HG03354 (cell line): Measurements from ENCODE around the gene LRGUK.
"Not testable (repeated sequence)": the region's sequence is repeated elsewhere in the genome, so short reads cannot be mapped to it uniquely, and the experiment has no call there.

Experiments used
- ATAC-seq: cut with Tn5 transposase; IDR thresholded peaks from one replicate; pipeline ENCODE4 v1.9.1; 2021; ENCODE audit warnings: mild to moderate bottlenecking; ENCODE audit not compliant: unreplicated experiment, poor library complexity, severe bottlenecking

LRGUK gene

GRCh38 chr7:134212576-134213546 lies 85.7 kb downstream of the LRGUK start:
- ATAC-seq = no peak

GRCh38 chr7:134220236-134220635 lies 93.1 kb downstream of the LRGUK start:
- no peak for ATAC-seq

DNA sequence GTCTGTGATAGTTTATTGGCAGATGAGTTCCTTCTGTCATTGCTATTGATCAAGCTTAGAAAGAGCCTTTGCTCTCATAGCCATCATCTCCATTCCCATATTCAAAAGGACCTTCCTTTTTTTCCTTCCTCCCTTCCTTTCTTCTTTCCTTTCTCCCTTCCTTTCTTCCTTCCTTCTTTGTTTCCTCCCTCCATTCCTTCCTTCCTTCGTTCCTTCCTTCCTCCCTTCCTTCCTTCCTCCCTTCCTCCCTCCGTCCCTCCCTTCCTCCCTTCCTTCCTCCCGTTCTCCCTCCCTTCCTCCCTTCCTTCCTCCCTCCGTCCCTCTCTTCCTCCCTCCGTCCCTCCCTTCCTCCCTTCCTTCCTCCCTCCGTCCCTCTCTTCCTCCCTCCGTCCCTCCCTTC lies 104.2 kb downstream of the LRGUK start:
- ATAC-seq = not testable (repeated sequence)

- no peak for ATAC-seq
Observed at GRCh38 chr7:134234216-134234615, 107.1 kb downstream of the LRGUK start.

GRCh38 chr7:134245253-134245652 lies 118.1 kb downstream of the LRGUK start:
- ATAC-seq = peak; percentile 79

- no peak for ATAC-seq
Observed at GRCh38 chr7:134246347-134246746, 119.2 kb downstream of the LRGUK start.

GRCh38 chr7:134246761-134247160 lies 119.6 kb downstream of the LRGUK start:
- ATAC-seq = no peak

GRCh38 chr7:134248196-134248595 lies 121.1 kb downstream of the LRGUK start:
- no peak for ATAC-seq

DNA sequence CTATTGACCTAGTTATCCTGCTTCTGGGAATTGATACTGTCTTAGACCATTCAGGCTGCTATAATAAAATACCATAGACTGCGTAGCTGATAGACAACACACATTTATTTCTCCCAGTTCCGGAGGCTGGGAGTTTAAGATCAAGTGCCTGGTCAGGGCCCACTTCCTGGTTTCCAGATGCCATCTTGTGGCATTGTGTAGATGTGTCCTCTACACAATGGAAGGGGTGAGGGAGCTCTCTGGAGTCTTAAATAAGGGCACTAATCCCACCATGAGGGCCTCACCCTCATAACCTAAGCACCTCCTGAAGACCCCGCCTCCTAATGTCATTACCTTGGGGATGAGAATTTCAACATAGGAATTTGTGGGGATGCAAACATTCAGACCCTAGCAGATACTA lies 127.2 kb downstream of the LRGUK start:
- no peak for ATAC-seq

DNA sequence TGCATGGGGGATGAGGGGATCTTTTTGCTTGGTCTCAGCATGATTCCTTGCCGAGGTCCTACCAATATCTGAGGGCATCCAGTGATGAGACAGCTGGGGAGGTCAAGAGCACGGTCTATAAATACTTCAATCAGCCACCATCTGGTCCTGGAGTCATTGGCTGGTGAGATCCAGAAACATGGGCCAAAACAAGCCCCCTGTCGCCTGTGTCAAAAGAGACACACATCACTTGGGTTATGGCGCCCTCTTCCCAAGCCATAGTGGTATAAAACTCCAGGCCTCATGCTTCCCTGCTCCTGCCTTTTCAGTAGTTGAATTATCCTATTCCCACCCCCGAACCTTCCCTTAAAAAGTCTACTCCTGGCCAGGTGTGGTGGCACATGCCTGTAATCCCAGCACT lies 128.7 kb downstream of the LRGUK start:
- no peak for ATAC-seq

DNA sequence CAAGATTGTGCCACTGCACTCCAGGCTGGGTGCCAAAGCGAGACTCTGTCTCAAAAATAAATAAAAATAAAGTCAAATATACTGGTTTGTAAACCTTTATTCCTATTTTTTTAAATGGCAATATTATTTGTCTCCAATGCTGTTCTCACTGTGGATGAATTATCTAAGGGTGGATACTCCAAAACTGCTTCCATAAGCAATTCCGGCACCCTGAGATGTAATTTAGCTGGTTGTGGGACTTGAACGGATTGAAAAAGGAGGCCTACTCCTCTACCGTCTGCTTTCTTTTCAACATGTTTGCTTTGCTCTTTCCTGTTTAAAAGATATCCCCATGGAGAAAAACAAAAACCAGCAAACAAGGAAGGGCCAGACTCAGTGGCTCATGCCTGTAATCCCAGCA lies 135.2 kb downstream of the LRGUK start:
- no peak for ATAC-seq

DNA sequence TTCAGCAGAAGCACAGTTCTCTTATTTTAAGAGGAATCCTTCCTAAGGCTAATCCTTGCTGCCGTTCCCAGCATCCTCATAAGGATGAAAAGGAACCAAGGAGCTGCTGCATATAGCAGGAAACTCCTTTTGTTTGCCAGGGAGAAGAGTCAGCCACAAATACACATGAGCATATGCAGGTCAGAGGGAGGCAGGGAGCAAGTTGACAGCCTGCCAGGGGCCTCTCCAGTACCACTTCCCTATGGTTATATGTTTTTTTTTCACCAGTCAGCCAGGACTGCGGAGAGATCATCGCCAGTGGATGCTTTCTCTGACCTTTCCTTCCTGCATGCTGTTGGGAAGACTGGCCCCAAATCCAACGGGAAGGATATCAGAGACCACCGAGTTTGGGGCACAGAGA lies 149.8 kb downstream of the LRGUK start:
- no peak for ATAC-seq

DNA sequence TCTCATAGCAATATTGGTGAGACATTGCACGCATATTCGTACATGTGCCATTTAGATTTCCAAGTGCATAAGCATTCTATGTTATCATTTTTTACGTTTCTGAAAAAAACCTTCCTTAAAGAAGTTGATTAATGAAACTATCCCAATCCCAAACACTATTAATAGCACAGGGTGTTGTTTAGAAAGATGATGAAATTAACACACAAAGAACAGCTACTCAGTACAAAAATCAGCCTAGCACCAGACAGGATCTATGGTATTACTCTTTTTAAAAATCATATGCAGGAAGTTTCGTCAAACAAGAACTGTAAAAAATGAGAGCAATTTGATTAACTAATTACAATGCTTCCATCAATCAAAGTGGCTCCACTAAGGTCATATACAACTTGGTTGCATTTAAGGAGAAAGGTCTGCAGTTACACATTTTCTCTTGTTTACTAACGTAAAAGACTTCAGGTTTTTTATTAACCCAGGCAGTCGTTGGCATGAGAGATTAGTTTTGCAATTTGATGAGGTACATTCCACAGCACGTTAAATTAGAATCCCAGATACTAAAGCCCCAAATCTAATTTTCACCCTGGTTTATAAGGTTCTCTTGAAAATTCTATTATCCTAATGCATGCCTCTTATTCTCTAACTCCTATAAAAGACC lies 151.5 kb downstream of the LRGUK start:
- no peak for ATAC-seq

GRCh38 chr7:134279336-134279735 lies 152.2 kb downstream of the LRGUK start:
- no peak for ATAC-seq

GRCh38 chr7:134279898-134280297 lies 152.8 kb downstream of the LRGUK start:
- no peak for ATAC-seq

- ATAC-seq = no peak
Observed at GRCh38 chr7:134280508-134280907, 153.4 kb downstream of the LRGUK start.

GRCh38 chr7:134284011-134284410 lies 156.9 kb downstream of the LRGUK start:
- ATAC-seq = no peak

- no peak for ATAC-seq
Observed at GRCh38 chr7:134284952-134285351, 157.8 kb downstream of the LRGUK start.

DNA sequence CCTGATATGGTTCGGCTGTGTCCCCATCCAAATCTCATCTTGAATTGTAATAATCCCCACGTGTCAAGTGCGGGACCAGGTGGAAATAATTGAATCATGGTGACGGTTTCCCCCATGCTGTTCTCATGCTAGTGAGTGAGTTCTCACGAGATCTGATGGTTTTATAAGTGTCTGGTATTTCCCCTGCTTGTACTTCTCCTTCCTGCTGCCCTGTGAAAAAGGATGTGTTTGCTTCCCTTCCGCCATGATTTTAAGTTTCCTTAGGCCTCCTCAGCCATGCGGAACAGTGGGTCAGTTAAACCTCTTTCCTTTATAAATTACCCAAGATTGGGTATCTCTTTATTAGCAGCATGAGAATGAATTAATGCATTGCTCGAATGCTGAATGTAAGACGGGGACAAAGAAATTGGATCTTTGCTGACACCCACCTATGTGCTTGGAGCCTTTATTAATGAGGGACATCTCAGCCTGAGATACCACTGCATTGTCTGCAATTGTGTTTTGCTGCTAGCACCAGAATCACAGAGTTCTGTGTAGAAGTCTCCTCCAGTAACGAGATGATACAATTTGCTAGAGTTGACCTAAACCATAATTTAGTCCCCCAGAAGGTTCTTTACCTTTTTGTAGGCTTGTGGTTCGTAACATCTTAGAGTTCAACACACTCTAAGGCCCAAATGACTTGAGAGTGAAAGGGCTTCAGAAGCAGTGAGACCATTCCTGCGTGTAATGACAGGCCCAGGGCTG lies 160.9 kb downstream of the LRGUK start:
- no peak for ATAC-seq

DNA sequence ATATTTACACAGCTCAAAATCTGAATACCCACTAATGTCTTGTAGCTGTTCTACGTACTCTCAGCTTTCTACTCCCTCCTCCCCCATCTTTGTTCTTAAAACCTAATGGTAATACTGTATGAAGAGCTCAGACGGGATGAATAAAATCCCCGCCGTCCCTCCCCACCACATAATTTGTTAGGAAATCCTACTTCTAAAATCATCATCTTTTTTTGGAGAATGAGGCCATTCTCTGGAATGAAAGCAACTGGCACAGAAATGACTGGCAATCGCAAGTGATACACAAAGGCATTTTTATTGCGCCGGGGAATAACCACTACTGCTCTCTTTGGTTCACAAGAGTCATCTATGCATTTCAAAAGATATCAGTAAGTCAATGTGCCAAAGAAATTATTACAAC lies 162.3 kb downstream of the LRGUK start:
- no peak for ATAC-seq
